ENCODE measurements around the gene RPS6KA1.

DNA sequence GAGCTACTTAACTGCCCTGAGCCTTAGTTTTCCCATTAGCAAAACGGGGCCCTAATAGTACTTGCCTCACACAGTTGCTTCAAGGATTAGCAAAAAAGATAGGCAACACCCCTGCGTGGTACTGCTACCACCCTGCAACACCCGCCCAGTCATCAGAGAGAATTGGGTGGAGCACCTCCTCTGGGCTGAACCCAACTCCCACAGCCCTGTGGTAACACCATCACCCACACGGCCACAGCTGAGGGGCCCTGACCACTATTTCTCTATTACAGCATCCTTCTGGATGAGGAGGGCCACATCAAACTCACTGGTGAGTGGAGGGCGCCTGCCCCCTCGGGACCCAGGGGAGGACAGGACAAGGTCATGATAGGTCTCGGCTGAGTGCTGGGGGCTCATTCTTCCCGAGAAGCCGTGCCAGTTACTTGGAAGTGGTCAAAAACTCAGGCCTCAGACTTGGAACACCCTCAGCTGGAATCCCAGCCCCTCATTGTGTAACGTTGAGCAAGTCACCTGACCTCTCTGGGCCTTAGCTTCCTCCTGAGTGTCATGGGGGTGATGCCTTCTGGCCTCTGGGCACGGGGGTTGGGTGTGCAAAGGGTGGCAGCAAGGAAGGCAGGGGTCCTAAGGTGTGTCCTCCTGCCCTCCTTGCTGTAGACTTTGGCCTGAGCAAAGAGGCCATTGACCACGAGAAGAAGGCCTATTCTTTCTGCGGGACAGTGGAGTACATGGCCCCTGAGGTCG is 24.6 kb downstream of the RPS6KA1 start:
- TF ChIP-seq CTCF (IDR thresholded peaks at IDR 0.05) (no peak), POLR2A (IDR thresholded peaks at IDR 0.05) (no peak)

All from testis (tissue), 2 donors.